Left lung (tissue), 14 donors: ENCODE data around the gene VWA3A. TPM values are rescaled to one million over a fixed set of nuclear protein-coding genes. Genes with fewer than 3 reads are reported as not detected.
"Not testable (repeated sequence)": the region's sequence is repeated elsewhere in the genome, so short reads cannot be mapped to it uniquely, and the experiment has no call there.

ENCODE experiments used
- ATAC-seq: fragments of 200-7000 bp; cut with Tn5 transposase; one replicate; pipeline ENCODE4 v1.9.1; 2020; ENCODE audit warnings: moderate library complexity
- DNase-seq, 4 donors: peaks; one replicate each; pipeline ENCODE4 v3.0.0-alpha.2; 2013 to 2020
- H3K27ac ChIP-seq, 2 donors: fragments of 200-600 bp; sonication (generic) in 1 of 2; one replicate each; pipeline versions ENCODE4 v1.5.0 to v1.8.0; 2020 to 2021
- H3K27me3 ChIP-seq, 2 donors: fragments of 200-600 bp; sonication (generic) in 1 of 2; one replicate each; pipeline versions ENCODE4 v1.5.0 to v1.8.0; 2020 to 2021
- H3K36me3 ChIP-seq, 2 donors: fragments of 200-600 bp; sonication (generic) in 1 of 2; one replicate each; pipeline versions ENCODE4 v1.5.0 to v1.8.0; 2020 to 2021
- H3K4me1 ChIP-seq, 2 donors: fragments of 200-600 bp; one replicate each; pipeline ENCODE4 v1.8.0; 2021
- H3K4me3 ChIP-seq, 2 donors: fragments of 200-600 bp; sonication (generic) in 1 of 2; one replicate each; pipeline versions ENCODE4 v1.5.0 to v1.8.0; 2020 to 2021; ENCODE audit warnings: mild to moderate bottlenecking in 1 of 2
- H3K9me3 ChIP-seq, 2 donors: fragments of 200-600 bp; sonication (generic) in 1 of 2; one replicate each; pipeline versions ENCODE4 v1.5.0 to v1.8.0; 2020 to 2021
- intact Hi-C, 2 donors: fragments of 100-400 bp; cut with DNase I; formaldehyde crosslinking; loops; one replicate each; pipeline versions ENCODE4 v1.11.2 to v1.14.2; 2022
- long read RNA-seq, 12 donors: library from polyadenylated mRNA in 2 of 12; unstranded in 2 of 12; transcript quantifications; one replicate each; pipeline ENCODE4 v2.0.0 and lab custom pipeline, GENCODE V29; 2019 to 2026
- polyA plus RNA-seq, 6 donors: library from polyadenylated mRNA; unstranded; fragments of 120-200 nt; gene quantifications; one replicate each; pipeline ENCODE4 v1.2.1, GENCODE V29; 2013; ENCODE audit not compliant: insufficient read length in 6 of 6
- total RNA-seq, 2 donors: library from RNA; stranded (reverse); fragmentation: NEBNext Ultra II Directional; extraction: Animal tissue kit (Norgen Biotek cat#: 25700); gene quantifications; one replicate each; pipeline ENCODE4 v1.2.1, GENCODE V29; 2021
- TF ChIP-seq, protein P1 (sequence below), 2 donors: fragments of 200-600 bp; sonication (generic) in 1 of 2; IDR thresholded peaks; one replicate each; pipeline versions ENCODE4 v1.5.0 to v1.8.0; 2021; ENCODE audit warnings: antibody characterized with exemption in 2 of 2
- donor health status: DM: no; HTN: yes; CAD: no.
- donor health status: DM: no; HTN: no; CAD: no.

The VWA3A gene, protein sequence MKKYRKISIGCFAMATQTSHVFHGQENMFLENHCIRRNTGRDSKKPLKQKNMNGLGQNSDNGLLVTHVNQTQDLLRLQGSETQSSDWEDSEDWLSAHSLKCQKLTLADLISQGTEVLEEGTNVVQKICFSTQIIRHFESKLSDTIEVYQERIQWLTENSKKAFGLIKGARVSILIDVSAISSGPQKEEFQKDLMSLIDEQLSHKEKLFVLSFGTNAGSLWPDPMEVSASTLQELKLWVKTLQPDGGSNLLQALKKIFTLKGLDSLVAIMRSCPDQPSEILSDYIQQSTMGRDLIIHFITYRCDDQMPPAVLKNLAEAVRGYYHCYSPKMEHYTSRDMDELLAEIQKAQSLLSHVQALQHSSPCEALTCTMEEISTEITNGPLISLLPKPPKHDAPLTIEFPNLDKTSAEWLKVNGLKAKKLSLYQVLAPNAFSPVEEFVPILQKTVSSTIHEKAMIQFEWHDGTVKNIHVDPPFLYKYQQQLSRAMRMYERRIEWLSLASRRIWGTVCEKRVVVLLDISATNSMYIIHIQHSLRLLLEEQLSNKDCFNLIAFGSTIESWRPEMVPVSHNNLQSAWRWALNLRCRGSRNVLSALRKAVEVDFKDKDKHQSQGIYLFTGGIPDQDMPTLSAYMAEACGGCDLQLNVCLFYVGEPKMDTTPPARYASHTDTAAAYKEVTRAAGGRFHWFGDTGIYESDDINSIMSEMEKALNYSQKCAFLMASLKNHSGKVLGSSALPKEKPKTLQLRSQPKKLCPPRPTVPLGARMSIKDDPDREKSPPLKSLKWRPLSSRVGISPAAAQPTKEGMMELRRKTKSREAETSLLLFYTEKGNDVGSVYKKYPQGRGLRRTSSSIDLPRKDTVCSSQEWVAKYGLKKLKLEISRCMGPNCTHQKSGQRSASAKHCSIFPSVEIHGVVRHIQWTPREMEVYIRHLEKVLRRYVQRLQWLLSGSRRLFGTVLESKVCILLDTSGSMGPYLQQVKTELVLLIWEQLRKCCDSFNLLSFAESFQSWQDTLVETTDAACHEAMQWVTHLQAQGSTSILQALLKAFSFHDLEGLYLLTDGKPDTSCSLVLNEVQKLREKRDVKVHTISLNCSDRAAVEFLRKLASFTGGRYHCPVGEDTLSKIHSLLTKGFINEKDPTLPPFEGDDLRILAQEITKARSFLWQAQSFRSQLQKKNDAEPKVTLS
- total RNA-seq (1 to 10 TPM in 1 of 2 donors, under 1 TPM in 1; 0.12 to 3.6 TPM), polyA plus RNA-seq (1 to 10 TPM; 1.3 to 7.1 (median 6.4) TPM)
- long read RNA-seq, donor 1: 0 reads
- long read RNA-seq, donor 2: 0 reads
- long read RNA-seq, donor 3: 0 reads
- long read RNA-seq, donor 4: 0 reads
- long read RNA-seq, donor 5, partial matches to known transcripts: 0 of 1 reads
- long read RNA-seq, donor 5, other reads (novel, unspliced or antisense): 0 of 1 reads
- long read RNA-seq, donor 6: 0 reads
- long read RNA-seq, donor 7: 0 reads
- long read RNA-seq, donor 8: 0 reads
- long read RNA-seq, donor 9: 0 reads
- long read RNA-seq, donor 10, partial matches to known transcripts: 0 of 1 reads
- long read RNA-seq, donor 10, other reads (novel, unspliced or antisense): 1 of 1 reads
- long read RNA-seq, donor 11: 0 reads
- long read RNA-seq, donor 12: 0 reads

- peak; percentile 72 for ATAC-seq
- Histone ChIP-seq H3K36me3 (no peaks in the 10 kb centered on the region), H3K4me3 (no peak within 1 kb of the TSS)
Observed at GRCh38 chr16:22092143-22092933, at the start of gene VWA3A. TSS of gene VWA3A (plus strand) at chr16:22092541. CDS start at chr16:22092638, 97 bp downstream.

DNA sequence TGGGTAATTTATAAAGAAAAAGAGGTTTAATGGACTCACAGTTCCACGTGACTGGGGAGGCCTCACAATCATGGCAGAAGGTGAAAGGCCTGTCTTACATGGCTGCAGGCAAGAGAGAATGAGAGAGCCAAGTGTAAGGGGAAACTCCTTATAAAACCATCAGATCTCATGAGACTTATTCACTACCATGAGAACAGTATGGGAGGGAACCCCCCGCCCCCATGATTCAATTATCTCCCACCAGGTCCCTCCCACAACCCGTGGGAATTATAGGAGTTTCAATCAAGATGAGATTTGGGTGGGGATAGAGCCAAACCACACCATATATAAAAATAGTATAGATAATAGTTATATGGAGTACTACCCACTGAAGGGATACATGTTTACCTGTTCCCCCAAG lies 48.5 kb upstream of the VWA3A start:
- H3K27ac ChIP-seq, H3K27me3 ChIP-seq, ATAC-seq, H3K36me3 ChIP-seq, H3K4me3 ChIP-seq, H3K4me1 ChIP-seq, intact Hi-C loops, DNase-seq, H3K9me3 ChIP-seq: not testable (repeated sequence)

More at GRCh38 chr16:22092143-22092933, at the start of gene VWA3A:
- intact Hi-C loops: no loop called here
- peak within 1 kb of the TSS in 1 of 2 donors; percentile 7 for H3K27ac ChIP-seq
- DNase-seq: peak in 2 of 4 donors; percentile 52 to 59
- H3K9me3 ChIP-seq: no peaks in the 10 kb centered on the region
- TF ChIP-seq, protein P1, sequence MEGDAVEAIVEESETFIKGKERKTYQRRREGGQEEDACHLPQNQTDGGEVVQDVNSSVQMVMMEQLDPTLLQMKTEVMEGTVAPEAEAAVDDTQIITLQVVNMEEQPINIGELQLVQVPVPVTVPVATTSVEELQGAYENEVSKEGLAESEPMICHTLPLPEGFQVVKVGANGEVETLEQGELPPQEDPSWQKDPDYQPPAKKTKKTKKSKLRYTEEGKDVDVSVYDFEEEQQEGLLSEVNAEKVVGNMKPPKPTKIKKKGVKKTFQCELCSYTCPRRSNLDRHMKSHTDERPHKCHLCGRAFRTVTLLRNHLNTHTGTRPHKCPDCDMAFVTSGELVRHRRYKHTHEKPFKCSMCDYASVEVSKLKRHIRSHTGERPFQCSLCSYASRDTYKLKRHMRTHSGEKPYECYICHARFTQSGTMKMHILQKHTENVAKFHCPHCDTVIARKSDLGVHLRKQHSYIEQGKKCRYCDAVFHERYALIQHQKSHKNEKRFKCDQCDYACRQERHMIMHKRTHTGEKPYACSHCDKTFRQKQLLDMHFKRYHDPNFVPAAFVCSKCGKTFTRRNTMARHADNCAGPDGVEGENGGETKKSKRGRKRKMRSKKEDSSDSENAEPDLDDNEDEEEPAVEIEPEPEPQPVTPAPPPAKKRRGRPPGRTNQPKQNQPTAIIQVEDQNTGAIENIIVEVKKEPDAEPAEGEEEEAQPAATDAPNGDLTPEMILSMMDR (IDR thresholded peaks at IDR 0.05): no peak
- H3K4me1 ChIP-seq: no peaks in the 10 kb centered on the region
- H3K27me3 ChIP-seq: peaks cover 0 to 9% of the 10 kb centered on the region in 2 donors

DNA sequence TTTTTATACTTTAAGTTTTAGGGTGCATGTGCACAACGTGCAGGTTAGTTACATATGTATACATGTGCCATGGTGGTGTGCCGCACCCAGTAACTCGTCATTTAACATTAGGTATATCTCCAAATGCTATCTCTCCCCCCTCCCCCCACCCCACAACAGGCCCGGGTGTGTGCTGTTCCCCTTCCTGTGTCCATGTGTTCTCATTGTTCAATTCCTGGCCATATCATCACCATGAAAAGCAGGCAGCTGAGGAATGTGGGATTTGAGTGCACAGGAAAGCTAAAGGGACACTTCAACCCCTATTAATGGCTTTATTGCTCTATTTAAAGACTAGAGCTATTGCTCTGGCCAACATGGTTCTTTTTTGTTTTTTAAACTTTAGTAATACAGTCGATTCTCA lies 46.5 kb upstream of the VWA3A start:
- intact Hi-C loops, H3K36me3 ChIP-seq, H3K9me3 ChIP-seq, DNase-seq, H3K4me3 ChIP-seq, H3K4me1 ChIP-seq, H3K27me3 ChIP-seq, ATAC-seq: not testable (repeated sequence)
- H3K27ac ChIP-seq: peak overlapping the region in 1 of 2 donors; percentile 24

- TF ChIP-seq, protein P1 (IDR thresholded peaks at IDR 0.05): no peak
- Histone ChIP-seq H3K4me1 (peaks cover 5 to 6% of the 10 kb centered on the region in 2 donors), H3K27ac (no peak overlapping the region), H3K9me3 (no peaks in the 10 kb centered on the region), H3K27me3 (no peaks in the 10 kb centered on the region), H3K4me3 (no peak overlapping the region), H3K36me3 (no peaks in the 10 kb centered on the region)
- ATAC-seq (no peak), DNase-seq (no peak)
- intact Hi-C loops: no loop called here
Observed at GRCh38 chr16:22050963-22051362, 41.4 kb upstream of the VWA3A start.

GRCh38 chr16:22052980-22053379 lies 39.4 kb upstream of the VWA3A start:
- DNase-seq (no peak), ATAC-seq (no peak)
- Histone ChIP-seq H3K4me3 (no peak overlapping the region), H3K9me3 (no peaks in the 10 kb centered on the region), H3K27ac (no peak overlapping the region), H3K36me3 (no peaks in the 10 kb centered on the region), H3K27me3 (no peaks in the 10 kb centered on the region), H3K4me1 (no peaks in the 10 kb centered on the region)
- TF ChIP-seq, protein P1 (IDR thresholded peaks at IDR 0.05): no peak
- intact Hi-C loops: no loop called here
